GM21367 (cell line): Measurements from ENCODE around the gene GLA.

Experiments
- ATAC-seq: cut with Tn5 transposase; IDR thresholded peaks from one replicate; pipeline ENCODE4 v1.9.1; 2021; ENCODE audit not compliant: unreplicated experiment

The GLA gene

DNA sequence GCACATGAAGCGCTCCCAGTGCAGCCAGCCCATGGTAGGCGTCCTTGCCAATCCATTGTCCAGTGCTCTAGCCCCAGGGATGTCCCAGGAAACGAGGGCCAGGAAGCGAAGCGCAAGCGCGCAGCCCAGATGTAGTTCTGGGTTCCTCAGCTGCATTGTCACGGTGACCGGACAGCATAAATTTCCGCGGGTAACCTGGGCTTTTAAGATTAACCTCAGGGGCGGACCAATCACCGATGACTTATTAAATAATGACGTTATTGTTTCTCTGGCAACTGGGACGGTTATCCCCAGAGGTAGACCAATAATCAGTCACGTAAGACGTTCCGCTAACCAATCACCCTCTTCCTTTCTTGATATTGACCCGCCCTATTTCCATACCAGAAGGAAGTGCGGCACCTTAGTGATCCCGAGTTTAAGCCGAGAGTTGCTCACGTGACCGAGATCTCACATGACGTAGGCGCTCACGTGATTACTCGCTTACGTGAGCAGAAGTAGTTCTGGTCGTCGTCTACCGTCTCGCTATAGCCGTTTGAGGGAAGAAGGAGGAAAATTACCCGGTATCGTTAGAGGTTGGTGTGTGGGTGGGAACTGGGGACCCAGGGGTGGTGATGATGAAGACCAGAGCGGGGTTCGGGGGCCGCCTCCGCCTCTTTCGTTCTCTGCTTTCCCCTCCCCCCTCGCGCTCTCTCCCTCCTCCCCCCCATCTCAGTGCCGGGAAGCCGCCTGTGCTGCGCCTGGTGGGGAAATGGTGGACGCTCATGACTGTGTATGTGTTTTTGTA lies at the start of gene GLA, which contains the start of gene HNRNPH2:
TSS of gene GLA (minus strand) at position 178 of the 784 bp plus-strand sequence. CDS start at position 156, 22 bp downstream.
TSS of gene HNRNPH2 (plus strand) at position 475 of the 784 bp plus-strand sequence. CDS start 3,767 bp downstream, outside the sequence.
- peak; percentile 87 for ATAC-seq

- ATAC-seq = no peak
Observed at GRCh38 chrX:101452056-101452455, 44.3 kb upstream of the GLA start.

- no peak for ATAC-seq
Observed at GRCh38 chrX:101450961-101451360, 43.2 kb upstream of the GLA start.

DNA sequence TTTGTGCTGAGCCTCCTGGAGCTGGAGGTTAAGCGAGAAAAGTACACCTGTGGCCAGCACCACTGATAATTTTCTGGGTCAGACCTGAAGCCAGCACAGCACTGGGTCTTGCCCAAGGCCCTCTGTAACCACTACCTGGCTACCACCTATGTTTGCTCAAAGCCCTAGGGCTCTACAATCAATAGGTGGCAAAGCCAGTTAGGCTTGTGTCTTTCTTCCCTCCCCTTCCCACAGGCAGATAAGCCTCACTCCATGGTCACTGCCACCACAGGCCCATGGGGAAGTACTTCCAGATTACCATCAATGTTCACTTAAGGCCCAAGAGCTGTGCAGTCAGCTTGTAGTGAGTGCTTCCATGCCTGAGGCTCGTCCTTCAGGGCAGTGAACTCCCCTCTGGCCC lies 42.4 kb upstream of the GLA start:
- no peak for ATAC-seq

GRCh38 chrX:101449279-101449678 lies 41.6 kb upstream of the GLA start:
- no peak for ATAC-seq

- ATAC-seq = no peak
Observed at GRCh38 chrX:101442085-101442484, 34.4 kb upstream of the GLA start.

DNA sequence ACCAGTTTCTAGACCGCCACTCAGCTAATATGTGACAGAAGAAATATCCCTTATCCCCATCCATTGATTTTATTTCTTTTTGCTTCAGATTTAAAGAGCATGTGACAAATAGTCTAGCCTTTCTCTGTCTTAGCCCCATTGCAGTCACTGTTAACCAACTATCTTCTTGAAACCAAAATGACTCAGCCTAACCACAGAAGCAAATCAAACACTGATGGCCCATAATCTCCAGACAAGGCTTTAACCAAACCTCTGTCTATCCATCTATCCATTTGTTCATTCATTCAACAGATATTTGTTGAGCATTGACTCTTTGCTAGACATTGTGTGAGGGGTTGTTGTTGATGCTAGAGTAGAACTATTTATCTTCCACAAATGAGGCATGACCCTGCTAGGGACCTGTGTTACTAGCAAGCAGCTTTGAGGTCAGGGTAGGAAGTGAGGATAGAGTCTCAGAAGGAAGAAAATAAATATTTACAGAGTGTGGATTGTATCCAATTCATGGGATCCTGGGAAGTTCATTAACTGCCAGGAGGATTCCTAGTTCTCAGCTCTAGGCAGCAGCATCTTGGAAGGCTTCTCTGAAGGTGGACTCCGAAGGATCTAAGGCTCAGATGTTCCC lies 22.8 kb upstream of the GLA start:
- ATAC-seq = peak; percentile 93

DNA sequence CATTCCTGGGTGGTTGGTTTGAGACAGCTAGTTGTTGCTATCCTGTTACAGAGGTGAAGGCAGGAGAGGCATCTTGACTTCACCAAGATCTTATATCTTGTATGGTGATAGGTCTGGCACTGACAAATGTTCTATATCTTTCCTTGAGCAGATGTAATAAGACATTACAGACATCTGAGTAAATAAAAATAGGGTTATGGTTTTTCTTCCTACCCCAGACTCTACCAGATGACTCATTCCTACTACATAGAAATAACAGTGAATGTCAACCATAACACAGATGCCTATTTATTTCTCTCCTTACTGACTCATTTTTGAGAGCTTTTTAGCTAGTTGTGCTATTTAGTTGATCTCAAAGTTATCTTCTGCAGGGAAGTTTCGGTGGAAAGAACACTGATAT lies 22.2 kb upstream of the GLA start:
- ATAC-seq = peak; percentile 43

DNA sequence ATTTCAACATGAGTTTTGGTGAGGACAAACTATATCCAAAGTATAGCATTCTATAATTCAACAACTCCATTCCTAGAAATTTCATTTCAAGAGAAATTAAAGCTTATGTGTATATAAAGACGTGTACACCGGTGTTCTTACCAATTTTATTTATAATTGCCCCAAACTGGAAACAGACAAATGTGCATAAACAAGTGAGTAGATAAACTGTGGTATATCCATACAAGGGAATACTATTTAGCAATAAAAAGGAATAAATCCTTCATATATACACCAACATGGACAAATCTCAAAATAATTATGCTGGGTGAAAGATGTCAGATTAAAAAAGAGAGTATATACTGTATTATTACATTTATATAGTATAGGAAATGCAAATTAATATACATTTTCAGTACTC lies 20.2 kb upstream of the GLA start:
- ATAC-seq = no peak

- ATAC-seq = no peak
Observed at GRCh38 chrX:101419489-101419888, 11.8 kb upstream of the GLA start.

DNA sequence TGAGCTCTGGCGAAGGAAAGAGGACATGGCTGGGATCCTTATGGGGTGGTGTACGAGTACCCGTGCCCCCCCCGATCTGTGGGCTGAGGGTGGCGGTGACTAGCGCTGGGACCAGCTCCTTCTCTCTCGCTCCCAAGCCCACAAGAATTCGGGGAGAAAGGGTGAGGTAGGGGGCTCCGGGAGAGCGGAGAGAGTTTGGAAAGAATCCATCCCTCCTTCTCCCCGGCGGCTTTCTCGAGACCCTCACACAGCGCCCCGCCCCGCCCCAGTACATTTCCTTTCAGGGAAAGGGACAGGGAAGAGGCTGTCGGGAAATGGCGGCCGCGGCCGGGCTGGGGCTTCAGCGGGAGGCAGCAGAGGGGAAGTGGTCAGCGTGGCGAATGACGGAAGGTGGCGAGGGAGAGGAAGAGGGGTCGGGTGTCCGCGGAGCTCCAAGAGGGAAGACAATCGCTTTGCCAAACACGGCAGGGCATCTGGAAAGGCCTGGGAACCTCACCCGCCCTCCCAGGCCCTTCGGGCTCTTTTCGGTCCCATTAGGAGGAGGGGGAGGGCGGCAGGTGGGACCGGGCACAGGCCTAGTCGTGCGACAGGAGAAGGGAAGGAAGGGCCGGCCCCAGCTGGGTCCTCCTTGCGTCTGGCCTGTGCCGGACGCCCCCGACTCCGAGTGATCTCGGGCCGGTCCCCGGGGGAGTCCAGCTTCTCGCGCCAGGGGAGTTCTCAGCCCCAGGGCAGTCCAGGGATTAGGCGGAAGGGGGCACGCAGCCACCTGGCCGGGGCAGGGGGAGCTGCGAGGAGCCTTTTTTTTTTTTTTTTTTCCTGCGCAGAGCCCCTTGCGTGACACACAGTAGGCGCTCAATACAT lies 10.5 kb upstream of the GLA start:
- no peak for ATAC-seq

- ATAC-seq = no peak
Observed at GRCh38 chrX:101417190-101417589, 9.5 kb upstream of the GLA start.

DNA sequence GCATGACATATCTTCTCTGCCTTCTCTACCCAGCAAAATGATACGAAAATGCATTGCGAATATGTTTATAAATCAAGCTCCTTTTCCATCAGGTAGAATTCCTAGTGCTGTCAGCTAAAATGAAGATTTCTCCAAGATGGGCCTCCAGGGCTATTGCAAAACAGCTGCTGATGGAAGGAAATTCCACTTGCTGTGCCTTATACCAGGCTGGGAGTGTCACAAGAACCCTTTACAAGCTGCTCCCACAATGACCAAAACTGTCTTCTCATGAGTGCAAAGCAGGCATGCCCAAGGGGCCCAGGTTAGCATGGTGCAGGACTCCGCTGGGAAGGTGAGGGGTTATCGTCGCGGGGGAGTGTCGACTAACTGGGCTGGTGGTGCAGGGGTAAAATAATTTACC lies 9.0 kb upstream of the GLA start:
- no peak for ATAC-seq

GRCh38 chrX:101415180-101416145 lies 7.7 kb upstream of the GLA start:
- peak; percentile 47 for ATAC-seq

GRCh38 chrX:101411984-101412383 lies 4.3 kb upstream of the GLA start:
- ATAC-seq = no peak

GRCh38 chrX:101410461-101410860 lies 2.7 kb upstream of the GLA start:
- ATAC-seq = no peak

DNA sequence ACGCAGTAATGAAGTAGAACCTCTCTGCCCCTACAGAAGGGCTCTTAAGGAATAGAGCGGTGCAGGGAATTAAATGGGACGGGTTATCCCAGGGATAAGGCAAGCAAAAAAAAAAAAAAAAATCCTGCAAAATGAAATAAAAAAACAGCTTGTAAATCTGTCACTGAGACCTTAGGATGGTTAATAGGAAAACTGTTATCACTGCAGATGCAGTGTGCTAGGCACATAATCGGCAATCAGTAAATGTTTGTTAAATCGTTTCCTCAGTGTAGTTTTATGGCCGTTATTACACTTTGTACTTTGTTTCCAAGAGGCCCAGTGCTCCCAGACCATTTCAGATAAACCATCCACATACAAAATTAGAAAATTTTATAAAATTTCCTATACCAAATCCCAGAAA lies 1.3 kb upstream of the GLA start:
- ATAC-seq = no peak

DNA sequence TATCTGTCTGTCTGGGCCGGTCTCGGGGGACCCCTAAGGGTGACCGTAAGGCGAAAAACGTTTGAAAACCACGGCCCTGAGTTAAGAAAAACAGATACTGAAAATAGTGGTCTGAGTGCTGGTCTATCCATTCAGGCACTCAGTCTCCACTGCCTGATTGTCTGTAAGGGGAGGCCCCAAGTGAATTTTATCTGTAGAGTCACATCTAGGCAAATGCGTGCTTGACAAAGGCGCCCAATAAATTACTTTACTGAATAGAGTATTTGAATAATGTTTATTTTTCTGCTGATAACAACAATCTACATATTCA lies 762 bp upstream of the GLA start:
- peak; percentile 19 for ATAC-seq

- ATAC-seq = no peak
Observed at GRCh38 chrX:101407167-101407747, 468 bp downstream of the GLA start.

DNA sequence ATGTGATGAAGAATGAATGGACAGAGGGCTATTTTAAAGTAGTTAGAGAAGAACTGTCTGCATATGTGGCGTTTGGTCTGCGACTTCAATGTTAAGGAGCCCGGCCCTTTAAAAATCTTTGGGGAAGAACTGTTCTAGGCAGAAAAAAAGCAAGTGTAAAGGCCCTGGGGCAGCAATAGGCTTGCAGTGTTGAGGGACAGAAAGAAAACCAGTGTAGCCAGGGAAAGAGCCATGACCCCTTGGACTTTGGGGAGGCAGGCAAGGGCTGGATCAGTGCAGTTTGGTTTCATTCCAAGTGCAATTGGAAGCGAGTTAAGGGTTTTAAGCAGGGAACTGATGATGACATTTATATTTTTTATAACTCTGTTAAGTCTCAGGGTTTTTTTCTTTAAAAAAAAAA lies 7.9 kb downstream of the GLA start:
- no peak for ATAC-seq
